ENCODE results near the gene NFATC2.

NFATC2 gene

DNA sequence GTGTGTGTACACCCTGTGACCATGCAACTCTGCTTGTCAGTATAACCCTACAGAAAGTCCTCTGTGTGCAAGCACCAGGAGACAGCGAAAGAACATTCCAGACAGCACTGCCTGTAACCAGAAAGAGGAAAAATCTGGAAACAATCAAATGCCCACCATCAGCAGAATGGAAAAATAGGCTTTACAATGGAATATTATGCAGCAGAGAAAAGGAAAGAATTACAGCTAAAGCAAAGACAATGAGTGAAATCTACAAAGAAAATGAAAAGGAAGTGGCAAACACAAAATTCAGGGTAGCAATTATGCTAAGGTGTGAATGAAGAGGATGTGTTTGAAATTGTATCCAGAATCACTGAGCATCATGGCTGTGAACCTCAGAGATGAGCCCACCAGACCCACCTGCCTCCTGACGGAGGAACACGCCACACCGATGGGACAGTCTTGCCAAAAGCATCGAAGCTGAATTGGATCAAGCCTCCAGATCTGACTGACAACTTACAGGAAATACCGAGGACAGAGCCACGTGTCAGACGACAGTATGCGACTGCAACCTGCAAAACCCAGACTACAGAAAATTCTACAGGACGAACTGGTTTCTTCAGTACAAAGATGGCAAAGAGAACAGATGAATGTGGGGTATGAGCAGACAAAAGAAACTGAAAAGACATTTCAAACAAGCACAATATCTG is 133.2 kb downstream of the NFATC2 start:
- DNase-seq, result no peak

- peak; percentile 83 for DNase-seq
Observed at GRCh38 chr20:51404297-51405060, 138.0 kb downstream of the NFATC2 start.

- no peak for DNase-seq
Observed at GRCh38 chr20:51403466-51404220, 138.9 kb downstream of the NFATC2 start.

DNA sequence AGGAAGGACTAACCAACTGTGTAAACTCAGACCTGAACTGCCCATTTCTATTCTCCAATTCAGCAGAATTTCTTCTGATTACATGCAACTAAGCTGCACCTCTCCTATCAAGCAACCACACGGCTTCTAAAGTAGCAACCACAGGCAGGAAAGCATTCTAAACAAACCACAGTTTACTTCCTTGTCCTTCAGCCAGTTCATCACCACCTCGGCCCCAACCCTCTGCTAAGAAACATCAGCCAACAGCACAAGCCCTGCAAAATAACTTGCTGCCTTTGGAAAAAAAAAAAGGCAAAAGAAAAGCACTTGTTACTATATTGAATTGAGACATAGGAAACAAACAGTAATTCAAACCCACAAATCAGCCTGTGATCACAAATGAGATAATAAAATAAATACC is 140.3 kb downstream of the NFATC2 start:
- peak; percentile 59 for DNase-seq

DNA sequence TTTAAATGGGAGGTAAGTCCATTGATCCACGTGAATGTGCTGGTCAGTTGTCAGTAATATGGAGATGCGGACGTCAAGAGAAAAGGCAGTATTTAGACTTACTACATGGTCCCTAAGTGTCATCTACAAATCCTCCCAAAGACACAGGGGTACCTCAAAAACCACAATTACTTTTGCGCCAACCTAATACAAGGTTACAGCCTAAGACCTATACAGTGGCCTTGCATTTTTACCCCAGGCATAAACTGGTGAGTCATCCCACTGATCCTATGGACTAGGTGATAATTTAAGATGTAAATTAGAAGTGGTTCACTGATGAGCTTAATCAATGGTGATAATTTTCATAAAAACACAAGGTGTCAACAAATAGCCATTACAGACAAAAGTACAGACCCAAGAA is 141.0 kb downstream of the NFATC2 start:
- DNase-seq, result no peak

DNA sequence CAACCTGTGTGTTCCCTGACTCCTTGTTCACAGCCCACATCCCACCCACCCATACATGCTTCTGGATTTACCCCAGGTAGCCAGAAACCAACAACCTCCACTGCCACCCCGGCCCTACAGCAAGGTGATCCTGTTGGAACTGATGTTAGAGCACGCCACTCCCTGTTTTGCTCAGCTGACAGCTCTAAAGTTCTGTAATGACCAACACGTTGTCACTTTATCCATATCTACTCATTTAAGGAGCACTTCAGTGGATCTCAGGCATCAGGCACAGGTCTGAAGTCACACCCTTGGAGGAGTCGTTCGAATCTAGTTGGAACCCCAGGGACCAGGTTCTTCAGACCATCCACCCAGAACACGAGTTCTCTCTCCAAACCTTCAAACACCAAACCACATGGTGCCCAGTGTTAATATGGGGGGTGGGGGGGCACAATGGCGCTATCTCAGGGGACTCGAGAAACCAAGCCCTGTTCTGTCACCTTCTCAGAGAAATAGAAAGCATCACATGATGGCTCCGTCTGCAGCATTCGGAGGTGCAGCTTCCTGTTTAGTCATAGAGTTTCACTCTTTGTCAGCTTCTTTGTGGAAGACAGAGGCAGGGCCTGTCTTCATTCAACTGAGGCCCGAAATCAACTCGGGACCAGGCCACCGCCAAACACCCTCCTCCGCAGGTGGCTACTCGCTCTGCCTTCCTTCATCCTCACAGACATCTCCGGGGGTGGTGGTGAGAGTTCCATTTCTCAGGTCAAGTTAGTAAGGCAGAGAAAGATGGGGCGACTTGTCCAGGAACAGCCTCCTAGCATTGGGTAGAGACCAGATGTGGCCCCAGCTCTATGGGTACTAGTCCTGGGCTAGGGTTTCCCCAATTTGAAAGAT is 142.2 kb downstream of the NFATC2 start:
- peak; percentile 61 for DNase-seq

- no peak for DNase-seq
Observed at GRCh38 chr20:51399006-51399890, 143.3 kb downstream of the NFATC2 start.

- DNase-seq, result no peak
Observed at GRCh38 chr20:51398552-51398951, 144.0 kb downstream of the NFATC2 start.

GRCh38 chr20:51398083-51398482 is 144.4 kb downstream of the NFATC2 start:
- DNase-seq, result no peak

- DNase-seq, result no peak
Observed at GRCh38 chr20:51397137-51397536, 145.4 kb downstream of the NFATC2 start.

DNA sequence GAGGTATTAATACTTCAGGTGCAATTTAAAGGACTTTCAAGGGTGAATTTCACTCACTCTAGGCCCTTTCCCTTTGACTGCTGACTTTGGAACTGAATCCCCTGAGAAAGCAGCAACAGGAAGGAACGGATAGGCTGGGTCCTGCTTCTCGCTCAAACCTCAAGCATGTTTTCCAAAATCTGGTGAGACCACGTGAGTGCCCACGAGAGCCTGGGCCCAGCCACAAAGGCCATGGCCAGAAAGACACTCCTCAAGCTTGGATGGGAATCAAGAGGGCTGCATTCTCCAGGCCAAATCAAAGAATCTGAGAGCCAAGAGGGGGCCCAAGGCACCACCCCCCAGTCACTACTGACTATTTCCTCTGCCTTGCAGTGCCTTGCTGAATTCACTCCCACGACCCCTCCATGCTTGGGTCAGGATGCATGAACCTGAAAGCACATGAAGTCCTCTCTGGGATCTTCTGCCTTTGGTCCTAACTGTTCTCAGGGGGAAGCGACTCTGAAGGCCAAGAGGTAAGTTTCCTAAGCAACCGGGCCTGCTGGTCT is 146.1 kb downstream of the NFATC2 start:
- no peak for DNase-seq

- DNase-seq, result no peak
Observed at GRCh38 chr20:51394706-51395105, 147.8 kb downstream of the NFATC2 start.

DNA sequence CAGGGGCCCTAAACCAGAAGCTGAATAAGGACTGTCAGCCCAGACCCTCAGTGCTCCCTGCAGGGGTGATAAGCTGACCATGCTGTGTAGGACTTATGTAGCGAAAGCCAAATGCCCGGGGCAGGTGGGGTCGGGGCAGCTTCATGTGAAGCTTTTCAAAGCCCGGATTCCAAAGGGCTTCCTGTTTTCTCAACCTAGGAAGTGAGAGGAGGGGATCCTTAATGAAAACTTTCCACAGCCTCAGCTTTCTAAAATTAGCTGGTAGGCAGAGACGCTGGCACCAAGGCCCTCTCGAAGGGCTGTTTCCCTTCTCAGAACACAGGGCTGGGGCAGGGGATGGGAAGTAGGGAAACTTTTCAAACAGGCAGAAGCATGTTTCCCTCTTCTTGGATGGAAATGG is 148.9 kb downstream of the NFATC2 start:
- no peak for DNase-seq

- no peak for DNase-seq
Observed at GRCh38 chr20:51392614-51393186, 149.8 kb downstream of the NFATC2 start.

DNA sequence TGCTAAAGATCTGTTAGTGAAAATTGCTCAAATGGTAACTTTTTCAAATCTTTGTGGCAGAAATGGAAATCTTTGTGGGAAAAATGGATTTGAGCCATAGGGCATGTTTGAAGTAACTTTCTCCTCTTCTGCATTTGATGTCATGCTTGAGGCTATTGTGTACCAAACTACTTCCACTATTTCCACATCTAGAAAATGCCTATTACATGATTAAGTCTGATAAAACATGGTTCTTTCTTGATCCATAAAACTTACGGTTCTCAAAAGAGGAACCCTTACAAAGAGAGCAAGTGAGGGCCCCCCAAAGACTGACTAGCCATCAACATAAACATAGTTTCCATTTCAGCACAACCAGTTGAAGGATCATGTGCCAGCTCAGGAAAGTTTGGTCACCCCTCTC is 150.6 kb downstream of the NFATC2 start:
- no peak for DNase-seq

DNA sequence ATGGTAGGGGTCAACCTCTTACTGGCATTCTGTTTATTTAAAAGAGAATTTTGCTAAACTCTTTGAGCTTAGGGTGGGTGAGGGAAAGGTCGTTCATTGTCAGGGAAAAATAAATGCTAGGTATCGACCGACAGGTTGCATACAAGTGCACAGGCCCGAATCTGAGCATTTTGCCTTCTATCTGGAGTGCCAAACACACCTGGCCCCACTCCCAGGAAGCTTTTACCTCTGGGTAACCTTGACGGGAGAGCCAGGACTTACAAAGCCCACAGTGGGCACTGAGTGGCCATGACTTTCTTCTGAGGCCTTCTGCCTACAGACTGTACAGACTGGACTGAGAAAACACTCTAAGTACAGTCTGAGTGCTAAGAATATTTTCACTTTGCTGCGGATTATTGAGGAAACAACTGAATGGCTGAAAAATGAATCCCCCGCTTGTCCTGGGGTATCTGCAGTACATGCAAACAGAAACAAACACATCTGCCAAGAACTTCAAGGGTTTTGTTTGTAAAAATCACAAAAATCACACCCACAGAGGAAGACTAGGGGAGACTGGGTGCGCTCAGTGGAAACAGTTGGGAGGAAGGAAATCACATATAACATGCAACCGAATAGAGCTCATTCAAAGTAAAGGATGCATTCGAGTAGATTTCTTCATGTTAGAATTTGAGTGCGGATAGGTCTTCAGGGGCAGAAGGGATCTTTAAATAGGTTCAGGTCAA is 152.8 kb downstream of the NFATC2 start:
- DNase-seq, result no peak

- no peak for DNase-seq
Observed at GRCh38 chr20:51388756-51389542, 153.6 kb downstream of the NFATC2 start.

- no peak for DNase-seq
Observed at GRCh38 chr20:51388227-51388626, 154.3 kb downstream of the NFATC2 start.

DNA sequence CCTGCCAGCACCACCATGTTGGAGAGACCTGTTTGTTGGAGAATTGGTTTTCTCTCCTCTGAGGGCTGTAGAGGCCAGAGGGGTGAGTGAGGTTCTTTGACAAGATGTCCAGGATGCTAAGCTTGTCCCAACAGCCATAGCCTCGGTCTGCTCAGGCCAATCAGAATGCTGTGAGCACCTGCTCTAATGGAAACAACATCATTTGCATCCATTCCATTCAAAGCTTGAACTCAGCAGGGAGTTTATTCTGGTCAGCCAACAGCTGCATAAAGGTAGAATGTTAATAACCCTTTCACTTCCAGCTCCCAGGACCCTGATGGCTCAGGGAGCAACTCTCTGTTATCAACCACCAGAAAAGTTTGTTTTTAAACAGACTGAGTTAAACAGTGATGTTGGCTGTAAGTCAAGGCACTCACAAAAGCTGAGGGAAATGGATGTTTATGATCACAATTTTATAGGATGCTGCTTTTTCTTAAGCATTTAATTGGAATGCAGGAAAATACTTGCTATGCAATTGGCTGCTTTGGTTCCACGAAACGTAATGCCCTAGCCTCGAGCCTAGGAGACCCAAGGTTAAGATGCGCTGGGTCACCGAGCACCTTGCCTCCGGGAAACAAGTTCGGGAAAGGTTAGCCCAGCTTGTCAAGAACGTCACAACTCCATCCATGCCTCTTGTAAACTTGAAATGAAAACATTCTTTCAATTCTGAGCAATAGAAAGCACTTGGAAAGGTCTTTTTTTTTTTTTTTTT is 155.2 kb downstream of the NFATC2 start:
- DNase-seq, result no peak

Measured in activated CD4-positive, alpha-beta T cell treated with anti-CD3 and anti-CD28 coated beads, Interleukin-2, amount 50 U/mL, for 1 hour (primary cell).